K562 treated with DMSO at 1 percent for 24 hours (cell line): ENCODE measurements around the gene ECM2. TPM values are rescaled to one million over a fixed set of nuclear protein-coding genes. Genes with fewer than 3 reads are reported as not detected.

Experiments
- total RNA-seq: library from RNA; unstranded; fragments of 300-600 nt; gene quantifications from 2 replicates; pipeline ENCODE4 v1.2.3, GENCODE V29; 2022; ENCODE audit warnings: low read depth; ENCODE audit not compliant: insufficient read depth

Gene ECM2
- total RNA-seq: not detected in 2 replicates

DNA sequence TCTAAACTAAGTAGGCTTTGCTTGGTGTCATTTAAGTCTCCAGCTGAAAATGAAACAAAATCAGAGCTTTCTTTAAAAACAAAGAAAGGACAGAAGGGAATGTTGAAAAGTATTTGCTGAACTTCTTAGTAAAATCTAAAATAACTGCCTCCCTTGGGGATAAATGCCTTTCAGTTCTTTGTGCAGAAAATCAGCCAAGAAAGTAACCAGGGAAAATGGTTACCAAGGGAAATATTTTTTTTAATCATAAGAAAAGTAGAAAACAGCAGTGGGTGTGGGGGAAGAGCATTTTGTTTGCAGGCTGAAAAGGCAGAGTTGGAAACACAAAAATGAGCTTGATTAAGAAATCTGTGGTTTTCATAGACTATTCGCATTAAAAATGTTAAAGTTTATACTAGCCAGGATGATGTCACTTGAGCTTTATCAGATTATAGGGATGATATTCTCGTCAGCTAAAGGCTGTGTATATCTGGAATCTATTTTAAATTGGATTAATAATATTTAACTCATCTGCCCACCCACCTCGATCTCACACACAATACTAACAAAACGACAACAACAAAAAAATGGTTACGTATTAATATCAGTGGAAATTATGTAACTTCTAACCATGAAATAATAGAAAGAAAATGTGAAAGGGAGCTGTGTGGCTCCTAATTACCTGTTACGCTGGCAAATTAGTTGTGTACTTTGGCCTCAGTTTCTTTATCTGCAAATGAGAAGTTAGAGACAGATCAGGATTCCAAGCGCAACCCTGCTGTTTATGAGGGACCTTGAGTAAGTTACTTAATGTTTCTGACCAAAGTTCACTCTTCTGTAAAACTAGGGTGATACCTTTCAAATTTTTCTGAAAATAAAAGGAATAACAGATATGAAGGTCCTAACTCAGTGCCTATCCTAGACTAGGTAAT is at the start of gene ECM2:
ECM2 (minus strand) TSS at position 51 of the 911 bp plus-strand sequence. CDS start 13,124 bp downstream, outside the sequence.

GRCh38 chr9:92482329-92482728 is 53.5 kb downstream of the ECM2 start, which contains the start of gene ASPN:
Gene ASPN (minus strand): TSS chr9:92482506.

Other genes starting within 250 kb of the ECM2 start
- 143 and 149 TPM in 2 replicates for gene IARS1, start 242.3 kb downstream of the ECM2 start, total RNA-seq
- gene NOL8, start 210.6 kb downstream of the ECM2 start, total RNA-seq: 17.8 and 20.7 TPM in 2 replicates
- 7.3 and 7.6 TPM in 2 replicates for gene CENPP, start 210.0 kb downstream of the ECM2 start, total RNA-seq
- gene OGN, start 131.4 kb downstream of the ECM2 start, total RNA-seq: not detected in 2 replicates
- not detected in 2 replicates for gene OMD, start 111.5 kb downstream of the ECM2 start, total RNA-seq
- gene ASPN, start 53.5 kb downstream of the ECM2 start, total RNA-seq: not detected in 2 replicates
- gene IPPK, start 134.1 kb upstream of the ECM2 start, total RNA-seq: 6.5 and 7.3 TPM in 2 replicates
- 20.9 and 21.5 TPM in 2 replicates for gene BICD2, start 228.8 kb upstream of the ECM2 start, total RNA-seq